BJ (cell line): ENCODE results near the gene APOO. TPM values are rescaled to one million over a fixed set of nuclear protein-coding genes. Genes with fewer than 3 reads are reported as not detected.
"Not testable (repeated sequence)": the region's sequence is repeated elsewhere in the genome, so short reads cannot be mapped to it uniquely, and the experiment has no call there.

Experiments
- CTCF ChIA-PET: fragments of 350-600 bp; formaldehyde crosslinking; extraction: SDS; loops from one replicate; lab custom pipeline; 2021; ENCODE audit warnings: antibody characterized with exemption, inconsistent platforms; lab: Yijun Ruan, JAX
- POLR2A ChIA-PET: fragments of 300-600 bp; sonication (Branson Sonifier 250); formaldehyde crosslinking; extraction: SDS; loops from one replicate; lab custom pipeline; 2021; ENCODE audit warnings: antibody characterized with exemption; lab: Charles Lee
- DNase-seq: peaks from one replicate; pipeline ENCODE4 v3.0.0-alpha.2; 2011; ENCODE audit warnings: low read depth
- H3K27me3 ChIP-seq: 2 replicates; pipeline ENCODE4 v1.6.0; 2011; ENCODE audit warnings: low read length; ENCODE audit not compliant: control insufficient read depth, insufficient read depth
- H3K36me3 ChIP-seq: 2 replicates; pipeline ENCODE4 v1.5.1; 2011; ENCODE audit warnings: low read length; ENCODE audit not compliant: control insufficient read depth, insufficient read depth
- H3K4me3 ChIP-seq: 2 replicates; pipeline ENCODE4 v1.5.1; 2011; ENCODE audit warnings: low read depth, mild to moderate bottlenecking, control low read depth, low read length
- CTCF ChIP-seq: IDR thresholded peaks from 2 replicates; pipeline ENCODE4 v1.5.1; 2011; ENCODE audit warnings: low read depth, mild to moderate bottlenecking, control low read depth, inconsistent platforms, low read length, moderate library complexity; ENCODE audit not compliant: insufficient read depth
- polyA plus RNA-seq: library from polyadenylated mRNA; depleted of rRNA; stranded (reverse); fragments of >200 nt; gene quantifications from 2 replicates; pipeline ENCODE4 v1.2.3, GENCODE V29; 2011

The APOO gene
- polyA plus RNA-seq, 1 experiment: 6.6 TPM

GRCh38 chrX:23898412-23898959 is 9.3 kb downstream of the APOO start:
- CTCF ChIA-PET: interaction anchor here (0.6 to 0.7 kb wide), 2 partner anchors 129 to 204 kb away, joined by 3 to 4 read pairs; no protein-coding TSS in a partner anchor
- no peak for DNase-seq
- Histone ChIP-seq H3K36me3 (no peaks in the 10 kb centered on the region), H3K27me3 (no peaks in the 10 kb centered on the region), H3K4me3 (no peak overlapping the region)
- no peak for TF ChIP-seq CTCF
- POLR2A ChIA-PET: no interaction called here

GRCh38 chrX:23896981-23897380 is 10.8 kb downstream of the APOO start:
- ChIA-PET POLR2A (no interaction called here), CTCF (interaction anchor here (1.1 kb wide), 1 partner anchor 120 kb away, joined by 3 read pairs; no protein-coding TSS in a partner anchor)
- Histone ChIP-seq H3K4me3 (no peak overlapping the region), H3K27me3 (no peaks in the 10 kb centered on the region), H3K36me3 (no peaks in the 10 kb centered on the region)
- DNase-seq: no peak
- no peak for TF ChIP-seq CTCF

GRCh38 chrX:23896539-23896938 is 11.2 kb downstream of the APOO start:
- POLR2A ChIA-PET, H3K36me3 ChIP-seq: not testable (repeated sequence)
- CTCF ChIA-PET: interaction anchor here (1.1 kb wide), 1 partner anchor 120 kb away, joined by 3 read pairs; no protein-coding TSS in a partner anchor

DNA sequence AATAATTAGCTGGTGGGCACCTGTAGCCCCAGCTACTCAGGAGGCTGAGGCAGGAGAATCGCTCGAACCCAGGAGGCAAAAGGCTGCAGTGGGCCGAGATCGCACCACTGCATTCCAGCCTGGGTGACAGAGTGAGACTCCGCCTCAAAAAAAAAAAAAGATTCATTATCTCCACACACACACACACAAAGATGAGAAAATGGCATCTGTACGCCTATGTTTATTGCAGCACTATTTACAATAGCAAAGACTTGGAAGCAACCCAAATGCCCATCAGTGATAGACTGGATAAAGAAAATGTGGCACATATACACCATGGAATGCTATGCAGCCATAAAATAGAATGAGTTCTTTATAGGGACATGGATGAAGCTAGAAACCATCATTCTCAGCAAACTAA is 12.7 kb downstream of the APOO start:
- CTCF ChIA-PET, POLR2A ChIA-PET, DNase-seq, H3K4me3 ChIP-seq, H3K36me3 ChIP-seq, H3K27me3 ChIP-seq: not testable (repeated sequence)

More at GRCh38 chrX:23896539-23896938, 11.2 kb downstream of the APOO start:
- H3K4me3 ChIP-seq, H3K27me3 ChIP-seq, DNase-seq: not testable (repeated sequence)

DNA sequence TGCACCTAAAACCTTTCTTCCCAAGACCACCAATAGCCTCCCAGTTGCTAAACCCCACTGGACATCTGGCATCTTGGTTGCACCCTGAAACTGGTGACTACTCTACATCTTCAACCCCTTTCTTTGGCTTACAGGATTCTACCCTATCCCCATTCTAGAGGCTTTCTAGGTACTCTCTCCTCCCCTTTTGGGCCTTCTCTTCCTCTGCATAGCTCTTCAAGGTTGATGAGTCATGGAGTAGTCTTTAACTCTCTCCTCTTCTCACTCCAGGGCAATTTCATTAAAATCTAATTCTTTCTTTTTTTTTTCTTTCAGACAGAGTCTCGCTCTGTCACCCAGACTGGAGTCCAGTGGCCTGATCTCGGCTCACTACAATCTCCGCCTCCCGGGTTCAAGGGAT is 16.8 kb downstream of the APOO start:
- TF ChIP-seq CTCF: no peak

DNA sequence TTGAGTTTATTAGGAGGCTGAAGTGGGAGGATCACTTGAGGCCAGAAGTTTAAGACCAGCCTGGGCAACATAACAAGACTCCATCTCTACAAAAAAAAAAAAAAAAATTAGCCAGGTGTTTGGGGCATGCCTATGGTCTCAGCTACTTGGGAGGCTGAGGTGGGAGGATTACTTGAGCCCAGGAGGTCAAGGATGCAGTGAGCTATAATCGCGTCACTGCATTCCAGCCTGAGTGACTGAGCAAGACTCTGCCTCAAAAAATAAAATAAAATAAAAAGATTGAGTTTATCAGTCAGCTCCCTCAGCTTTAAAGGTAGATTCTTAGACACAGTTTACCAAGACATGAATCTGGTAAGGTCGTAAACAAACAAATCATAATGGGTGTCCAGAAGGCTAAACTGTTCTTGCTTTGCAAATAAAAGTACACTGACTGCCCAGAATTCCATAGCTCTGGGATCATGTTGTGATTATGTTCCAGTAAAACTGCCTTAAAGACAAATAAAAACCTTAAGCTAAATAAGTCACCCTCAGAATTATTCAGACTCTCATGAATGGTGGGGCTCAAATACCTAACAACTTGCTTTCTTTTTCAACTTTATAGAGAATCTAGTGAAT is 18.7 kb downstream of the APOO start:
- Histone ChIP-seq H3K27me3 (no peaks in the 10 kb centered on the region), H3K4me3 (no peak overlapping the region), H3K36me3 (no peaks in the 10 kb centered on the region)
- ChIA-PET POLR2A (interaction anchor here (0.7 to 1.1 kb wide), 2 partner anchors 13 to 106 kb away, joined by 3 to 4 read pairs; partner anchors contain the start of gene SAT1), CTCF (interaction anchor here (0.5 to 2.1 kb wide), 3 partner anchors 13 to 106 kb away, joined by 3 to 6 read pairs (median 4); partner anchors contain the start of gene SAT1)
- DNase-seq: no peak
- no peak for TF ChIP-seq CTCF

More for the DNA sequence above, 16.8 kb downstream of the APOO start:
- Histone ChIP-seq H3K36me3 (no peaks in the 10 kb centered on the region), H3K4me3 (no peak overlapping the region), H3K27me3 (no peaks in the 10 kb centered on the region)
- CTCF ChIA-PET: no interaction called here
- DNase-seq: no peak
- POLR2A ChIA-PET: no interaction called here
